Measurements from ENCODE around the gene DPF3. TPM values are rescaled to one million over a fixed set of nuclear protein-coding genes. Genes with fewer than 3 reads are reported as not detected.

DPF3 gene
- total RNA-seq, 3 donors from 2014 or later: 9.3 to 21.9 (median 10.9) TPM

DNA sequence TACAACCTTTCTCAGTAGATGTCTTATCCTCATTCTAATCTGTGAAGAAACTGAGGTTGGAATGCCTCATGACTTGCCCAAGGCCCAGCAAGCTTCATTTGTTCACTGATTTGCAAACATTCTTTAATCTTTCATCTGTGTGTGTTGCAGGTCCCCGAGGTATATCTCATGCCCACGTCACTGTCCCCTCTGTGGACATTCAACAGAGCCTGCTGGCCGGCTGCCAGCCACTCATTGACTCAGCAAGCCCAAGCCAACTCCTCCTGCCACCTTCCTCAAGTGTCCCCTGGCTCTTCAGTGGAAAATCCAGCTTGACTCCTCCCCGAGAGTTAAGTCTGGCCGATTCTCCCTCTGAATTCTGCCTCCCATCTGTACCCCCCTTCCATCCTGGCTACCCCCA lies 30.4 kb upstream of the DPF3 start:
- Histone ChIP-seq H3K4me1 (ENCODE audit: low read depth) (no peaks in the 10 kb centered on the region), H3K9me3 (no peaks in the 10 kb centered on the region), H3K36me3 (ENCODE audit: low read depth) (no peaks in the 10 kb centered on the region), H3K4me3 (no peak overlapping the region)
- TF ChIP-seq, protein P1, sequence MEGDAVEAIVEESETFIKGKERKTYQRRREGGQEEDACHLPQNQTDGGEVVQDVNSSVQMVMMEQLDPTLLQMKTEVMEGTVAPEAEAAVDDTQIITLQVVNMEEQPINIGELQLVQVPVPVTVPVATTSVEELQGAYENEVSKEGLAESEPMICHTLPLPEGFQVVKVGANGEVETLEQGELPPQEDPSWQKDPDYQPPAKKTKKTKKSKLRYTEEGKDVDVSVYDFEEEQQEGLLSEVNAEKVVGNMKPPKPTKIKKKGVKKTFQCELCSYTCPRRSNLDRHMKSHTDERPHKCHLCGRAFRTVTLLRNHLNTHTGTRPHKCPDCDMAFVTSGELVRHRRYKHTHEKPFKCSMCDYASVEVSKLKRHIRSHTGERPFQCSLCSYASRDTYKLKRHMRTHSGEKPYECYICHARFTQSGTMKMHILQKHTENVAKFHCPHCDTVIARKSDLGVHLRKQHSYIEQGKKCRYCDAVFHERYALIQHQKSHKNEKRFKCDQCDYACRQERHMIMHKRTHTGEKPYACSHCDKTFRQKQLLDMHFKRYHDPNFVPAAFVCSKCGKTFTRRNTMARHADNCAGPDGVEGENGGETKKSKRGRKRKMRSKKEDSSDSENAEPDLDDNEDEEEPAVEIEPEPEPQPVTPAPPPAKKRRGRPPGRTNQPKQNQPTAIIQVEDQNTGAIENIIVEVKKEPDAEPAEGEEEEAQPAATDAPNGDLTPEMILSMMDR (IDR thresholded peaks at IDR 0.05): no peak
- ATAC-seq (no peak), DNase-seq (no peak)
- intact Hi-C loops (cut with DNase I, micrococcal nuclease): no loop called here

DNA sequence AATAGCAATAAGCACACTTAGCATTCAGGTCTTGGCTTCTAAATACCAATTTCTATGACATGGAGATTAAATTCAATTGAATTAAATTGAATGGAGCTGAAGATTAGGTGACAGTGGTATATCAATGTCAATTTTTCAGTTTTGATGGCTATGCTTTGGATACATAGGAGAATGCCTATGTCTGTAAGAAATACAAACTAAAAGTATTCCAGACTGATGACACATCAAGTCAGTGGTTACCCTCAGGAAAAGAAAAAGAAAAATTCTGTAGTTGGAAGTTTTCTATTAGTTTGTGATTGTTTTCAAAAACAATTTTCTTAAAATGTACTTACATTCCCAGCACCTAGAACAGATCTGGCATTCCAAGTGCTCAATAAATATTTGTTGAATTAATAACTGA lies 27.5 kb upstream of the DPF3 start:
- no peak for DNase-seq
- no peak overlapping the region for H3K4me3 ChIP-seq
- no peak for ATAC-seq
- no peaks in the 10 kb centered on the region for H3K9me3 ChIP-seq
- TF ChIP-seq, protein P1 (IDR thresholded peaks at IDR 0.05): no peak
- no peaks in the 10 kb centered on the region for H3K4me1 ChIP-seq (ENCODE audit: low read depth)
- intact Hi-C loops (cut with DNase I, micrococcal nuclease): no loop called here
- H3K36me3 ChIP-seq (ENCODE audit: low read depth): no peaks in the 10 kb centered on the region

DNA sequence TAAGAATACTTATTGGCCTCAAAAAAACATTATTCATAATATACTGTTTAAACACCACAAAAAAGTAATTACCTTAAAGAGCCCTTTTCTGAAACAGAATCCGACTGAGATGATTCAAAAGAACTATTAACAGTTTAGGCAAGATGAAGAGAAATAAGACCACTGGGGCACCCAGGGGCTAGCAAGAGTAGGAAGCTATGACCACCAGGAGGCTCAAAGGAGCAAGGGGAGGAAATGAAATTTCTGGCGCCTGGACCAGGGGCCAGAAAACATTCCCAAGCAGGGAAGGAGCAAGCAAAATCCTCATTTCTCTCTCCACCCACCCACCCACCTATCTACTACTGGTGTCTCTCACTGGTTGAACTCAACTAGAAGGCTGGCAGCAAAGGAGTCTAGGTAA lies 26.1 kb upstream of the DPF3 start:
- Histone ChIP-seq H3K4me1 (ENCODE audit: low read depth) (no peaks in the 10 kb centered on the region), H3K36me3 (ENCODE audit: low read depth) (no peaks in the 10 kb centered on the region), H3K9me3 (no peaks in the 10 kb centered on the region), H3K4me3 (no peak overlapping the region)
- ATAC-seq: no peak
- TF ChIP-seq, protein P1 (IDR thresholded peaks at IDR 0.05): no peak
- intact Hi-C loops (cut with DNase I, micrococcal nuclease): no loop called here
- no peak for DNase-seq

DNA sequence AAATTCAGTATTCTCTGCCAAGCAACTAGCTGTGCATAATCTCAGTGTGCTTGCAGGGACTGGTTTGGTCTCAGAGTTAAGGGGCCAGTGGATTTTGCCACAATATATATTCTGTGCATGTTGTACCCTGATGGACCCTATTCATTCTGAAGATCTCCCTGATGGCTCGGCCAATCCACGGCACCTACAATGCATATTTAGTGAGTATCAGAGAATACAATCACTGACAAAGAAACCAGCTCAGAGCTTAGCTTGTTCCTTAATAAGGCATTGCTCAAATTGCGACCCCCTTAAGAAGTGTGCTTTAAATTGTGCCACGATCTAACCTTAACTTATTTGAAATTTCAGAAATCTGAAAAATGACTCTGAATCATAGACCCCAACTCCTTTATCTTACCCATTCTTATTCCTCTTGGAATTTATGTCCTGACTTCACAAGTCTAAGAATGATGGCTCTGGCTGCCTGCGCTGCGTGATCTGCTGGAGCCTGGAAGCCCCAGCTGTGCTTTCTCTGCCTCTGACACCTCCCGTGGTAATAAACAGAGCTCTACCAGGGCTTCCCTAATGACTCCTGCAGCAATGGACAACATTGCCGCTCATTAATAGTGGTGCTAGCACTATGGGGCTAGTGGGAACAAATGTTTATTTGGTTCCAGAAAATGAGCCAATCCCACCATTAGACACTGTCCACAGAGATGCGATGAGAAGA lies 23.3 kb upstream of the DPF3 start:
- ATAC-seq (no peak), DNase-seq (no peak)
- TF ChIP-seq, protein P1 (IDR thresholded peaks at IDR 0.05): no peak
- H3K9me3 ChIP-seq: no peaks in the 10 kb centered on the region
- intact Hi-C loops (cut with DNase I, micrococcal nuclease): no loop called here
- H3K4me1 ChIP-seq (ENCODE audit: low read depth): no peaks in the 10 kb centered on the region
- H3K4me3 ChIP-seq: no peak overlapping the region
- no peaks in the 10 kb centered on the region for H3K36me3 ChIP-seq (ENCODE audit: low read depth)

DNA sequence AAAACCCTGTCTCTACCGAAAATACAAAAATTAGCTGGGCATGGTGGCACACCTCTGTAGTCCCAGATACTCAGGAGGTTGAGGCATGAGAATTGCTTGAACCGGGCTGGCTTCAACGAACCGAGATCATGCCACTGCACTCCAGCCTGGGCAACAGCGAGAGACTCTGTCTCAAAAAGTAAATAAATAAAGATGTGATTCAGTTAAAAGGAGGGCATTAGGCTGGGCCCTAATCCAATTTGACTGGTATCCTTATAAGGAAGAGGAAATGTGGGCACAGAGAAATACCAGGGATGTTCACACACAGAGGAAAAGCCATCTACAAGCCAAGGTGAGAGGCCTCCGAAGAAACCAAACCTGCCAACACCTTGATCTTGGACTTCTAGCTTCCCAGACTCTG lies 22.3 kb upstream of the DPF3 start:
- Histone ChIP-seq H3K4me3 (no peak overlapping the region), H3K36me3 (ENCODE audit: low read depth) (no peaks in the 10 kb centered on the region), H3K4me1 (ENCODE audit: low read depth) (no peaks in the 10 kb centered on the region), H3K9me3 (no peaks in the 10 kb centered on the region)
- DNase-seq (no peak), ATAC-seq (no peak)
- intact Hi-C loops (cut with DNase I, micrococcal nuclease): no loop called here
- TF ChIP-seq, protein P1 (IDR thresholded peaks at IDR 0.05): no peak

DNA sequence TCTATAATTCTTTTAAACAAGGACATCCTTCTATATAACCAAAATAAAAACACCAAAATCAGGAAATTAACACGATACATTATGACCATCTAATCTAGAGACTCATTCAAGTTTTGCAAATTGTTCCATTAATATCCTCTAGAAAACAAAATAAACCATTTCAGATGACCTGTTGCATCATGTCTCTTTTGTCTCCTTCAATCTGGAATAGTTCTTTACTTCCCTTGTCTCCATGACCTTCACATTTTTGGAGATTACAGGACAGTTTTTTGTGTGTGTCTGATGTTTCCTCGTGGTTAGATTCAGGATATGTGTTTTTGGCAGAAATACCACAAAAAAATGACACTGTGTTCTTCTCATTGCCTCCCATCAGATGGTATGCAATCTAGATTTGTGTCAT lies 19.9 kb upstream of the DPF3 start:
- H3K4me3 ChIP-seq: no peak overlapping the region
- no peaks in the 10 kb centered on the region for H3K36me3 ChIP-seq (ENCODE audit: low read depth)
- DNase-seq (no peak), ATAC-seq (no peak)
- H3K9me3 ChIP-seq: no peaks in the 10 kb centered on the region
- intact Hi-C loops (cut with DNase I, micrococcal nuclease): no loop called here
- no peaks in the 10 kb centered on the region for H3K4me1 ChIP-seq (ENCODE audit: low read depth)
- TF ChIP-seq, protein P1 (IDR thresholded peaks at IDR 0.05): no peak
